WTC11 (cell line): ENCODE results near the gene MT1B. TPM values are rescaled to one million over a fixed set of nuclear protein-coding genes. Genes with fewer than 3 reads are reported as not detected.

Source experiments
- ATAC-seq: fragments of 200-7000 bp; cut with Tn5 transposase; 2 replicates; pipeline ENCODE4 v1.10.0; 2021; ENCODE audit warnings: mild to moderate bottlenecking, moderate library complexity
- CTCF ChIA-PET: fragments of 300-600 bp; sonication (Branson Sonifier 250); formaldehyde crosslinking; loops from one replicate; lab custom pipeline; 2021; ENCODE audit warnings: antibody characterized with exemption; lab: Charles Lee
- POLR2A ChIA-PET: fragments of 350-600 bp; sonication (Branson Sonifier 250); formaldehyde crosslinking; loops from one replicate; lab custom pipeline; 2021; ENCODE audit warnings: antibody characterized with exemption; lab: Charles Lee
- DNase-seq: peaks from one replicate; pipeline ENCODE4 v3.0.0; 2021; ENCODE audit warnings: low spot score
- H3K27ac Mint-ChIP-seq: 2 replicates; pipeline ENCODE4 v1.8.0; 2021; ENCODE audit warnings: mixed read lengths
- H3K27me3 Mint-ChIP-seq: 2 replicates; pipeline ENCODE4 v1.8.0; 2021; ENCODE audit warnings: low read depth, mild to moderate bottlenecking, moderate library complexity, mixed read lengths
- H3K36me3 Mint-ChIP-seq: 2 replicates; pipeline ENCODE4 v1.8.0; 2021; ENCODE audit warnings: mixed read lengths
- H3K4me1 Mint-ChIP-seq: 2 replicates; pipeline ENCODE4 v1.8.0; 2022; ENCODE audit warnings: mixed read lengths
- H3K4me3 Mint-ChIP-seq: 2 replicates; pipeline ENCODE4 v1.8.0; 2021; ENCODE audit warnings: mild to moderate bottlenecking, moderate library complexity, mixed read lengths
- H3K9me3 Mint-ChIP-seq: 2 replicates; pipeline ENCODE4 v1.8.0; 2021; ENCODE audit warnings: mixed read lengths
- ATF6 ChIP-seq: sonication (generic); formaldehyde crosslinking; IDR thresholded peaks from 2 replicates; pipeline ENCODE4 v1.8.1; 2023; ENCODE audit warnings: mild to moderate bottlenecking, missing genetic modification reagents
- EMX1 ChIP-seq: fragments of 250-450 bp; sonication (Bioruptor Pico); IDR thresholded peaks from 2 replicates; pipeline ENCODE4 v1.8.0; 2021; ENCODE audit warnings: mild to moderate bottlenecking
- GABPB1 ChIP-seq: sonication (generic); formaldehyde crosslinking; IDR thresholded peaks from 2 replicates; pipeline ENCODE4 v1.8.1; 2023; ENCODE audit warnings: mild to moderate bottlenecking, missing genetic modification reagents
- PRRX2 ChIP-seq: fragments of 250-450 bp; sonication (Bioruptor Pico); IDR thresholded peaks from 2 replicates; pipeline ENCODE4 v1.8.0; 2021; ENCODE audit warnings: mild to moderate bottlenecking
- STAT6 ChIP-seq: sonication (generic); formaldehyde crosslinking; conservative IDR thresholded peaks from 2 replicates; pipeline ENCODE4 v1.8.1; 2023; ENCODE audit warnings: mild to moderate bottlenecking, low read depth, missing genetic modification reagents, moderate library complexity
- ZNF281 ChIP-seq: sonication (generic); formaldehyde crosslinking; IDR thresholded peaks from 2 replicates; pipeline ENCODE4 v1.8.0; 2023; ENCODE audit warnings: mild to moderate bottlenecking, missing genetic modification reagents
- ZNF416 ChIP-seq: fragments of 250-450 bp; sonication (Bioruptor Pico); IDR thresholded peaks from 2 replicates; pipeline ENCODE4 v1.9.0; 2021; ENCODE audit warnings: mild to moderate bottlenecking, inconsistent platforms
- total RNA-seq: library from RNA; stranded (reverse); gene quantifications from 3 replicates; pipeline ENCODE4 v1.2.3, GENCODE V29; 2021
- TF ChIP-seq, protein P1 (sequence below): sonication (generic); formaldehyde crosslinking; IDR thresholded peaks from 2 replicates; pipeline ENCODE4 v1.8.1; 2023; ENCODE audit warnings: mild to moderate bottlenecking, moderate library complexity, missing genetic modification reagents
- TF ChIP-seq, protein P2 (sequence below): sonication (generic); formaldehyde crosslinking; IDR thresholded peaks from 2 replicates; pipeline ENCODE4 v1.8.1; 2023; ENCODE audit warnings: mild to moderate bottlenecking, missing genetic modification reagents

Gene MT1B
- total RNA-seq, 1 experiment from 2014 or later, result not detected

DNA sequence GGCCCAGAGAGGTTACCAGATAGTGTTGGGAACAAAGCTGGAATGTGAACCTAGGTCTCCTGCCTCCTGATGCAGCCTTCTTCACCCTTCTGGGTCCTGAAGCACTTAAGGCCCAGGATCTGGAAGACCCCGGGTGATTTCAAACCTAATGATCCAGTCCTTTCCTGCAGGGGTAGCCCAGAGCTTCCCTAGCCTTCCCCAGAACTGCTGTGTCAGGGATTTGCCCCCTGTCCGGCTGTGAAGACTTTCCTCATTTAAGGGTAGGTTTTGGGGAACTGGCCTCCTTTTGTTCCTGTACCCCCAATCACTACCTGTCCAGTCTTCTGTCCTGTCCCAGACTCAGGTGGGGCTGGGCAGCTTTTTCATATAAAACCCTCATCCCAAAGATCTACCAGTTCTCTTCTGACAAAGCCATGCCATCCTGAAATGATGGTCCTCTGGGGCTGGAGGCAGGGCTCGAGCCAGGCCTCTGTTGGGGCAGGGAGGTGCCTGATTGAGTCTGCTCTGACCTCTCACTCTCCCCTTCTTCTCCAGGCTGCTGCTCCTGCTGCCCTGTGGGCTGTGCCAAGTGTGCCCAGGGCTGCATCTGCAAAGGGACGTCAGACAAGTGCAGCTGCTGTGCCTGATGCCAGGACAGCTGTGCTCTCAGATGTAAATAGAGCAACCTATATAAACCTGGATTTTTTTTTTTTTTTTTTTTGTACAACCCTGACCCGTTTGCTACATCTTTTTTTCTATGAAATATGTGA lies 31.9 kb downstream of the MT1B start:
- peaks cover 30% of the 10 kb centered on the region for H3K36me3 Mint-ChIP-seq

DNA sequence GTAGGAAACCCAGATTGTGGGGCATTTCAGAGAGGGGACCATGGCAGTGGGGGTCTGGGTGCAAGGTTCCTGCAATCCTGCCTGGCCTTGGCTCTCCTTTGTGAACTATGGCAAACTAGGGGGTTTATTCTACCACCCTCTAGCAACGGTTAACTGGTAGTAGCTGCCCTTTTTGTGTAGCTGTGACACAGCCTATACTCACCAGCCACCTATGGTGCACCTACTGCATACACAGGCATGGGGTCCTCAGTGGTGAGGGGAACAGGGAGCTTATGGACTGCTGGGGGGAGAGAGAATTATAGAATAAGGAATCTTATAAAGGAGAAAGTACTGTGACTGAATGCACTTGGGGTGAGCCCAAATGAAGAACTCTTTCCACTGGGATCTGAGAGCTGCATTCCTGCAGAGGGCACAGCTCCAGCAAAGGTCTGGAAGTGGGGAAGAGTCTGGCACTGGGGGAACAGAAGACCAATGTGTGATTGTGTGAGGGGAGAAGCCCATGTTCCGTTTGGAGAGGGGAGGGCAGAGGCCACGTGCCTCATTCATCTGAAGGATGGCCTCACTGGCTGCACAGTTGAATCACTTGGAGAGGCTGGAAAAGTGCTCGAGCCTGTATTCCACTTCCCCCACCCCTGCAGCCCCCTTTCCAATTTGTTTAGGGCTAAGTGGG lies 32.7 kb downstream of the MT1B start:
- H3K27ac Mint-ChIP-seq, result 0 out of 2 replicates have a peak overlapping the region, but pooled peaks have one; percentile 81
- peaks cover 11% of the 10 kb centered on the region for H3K9me3 Mint-ChIP-seq
- peaks cover 30% of the 10 kb centered on the region for H3K36me3 Mint-ChIP-seq
- TF ChIP-seq ZNF416 (CRISPR knock-in tag), result peak; percentile 56; the same call in 1 of the 2 replicates
- TF ChIP-seq PRRX2 (CRISPR knock-in tag), result no peak
- no peak for TF ChIP-seq ZNF281 (CRISPR knock-in tag)
- no peak for TF ChIP-seq ATF6 (CRISPR knock-in tag)
- TF ChIP-seq EMX1, result peak; percentile 57; the same call in 1 of the 2 replicates
- TF ChIP-seq GABPB1 (CRISPR knock-in tag), result no peak
- H3K4me1 Mint-ChIP-seq, result peaks cover 31% of the 10 kb centered on the region
- DNase-seq, result no peak
- ChIA-PET CTCF (interaction anchor here (1.0 to 1.5 kb wide), 2 partner anchors 11 to 17 kb away, joined by 3 to 4 read pairs; no protein-coding TSS in a partner anchor), POLR2A (interaction anchor here (1.3 to 4.4 kb wide), 3 partner anchors 8 to 59 kb away, joined by 3 to 44 read pairs (median 14); partner anchors contain the start of genes MT1E, MT1G and MT1H)
- ATAC-seq, result no peak
- H3K4me3 Mint-ChIP-seq, result peak overlapping the region; percentile 88
- H3K27me3 Mint-ChIP-seq, result peaks cover 17% of the 10 kb centered on the region

More for the DNA sequence above, 31.9 kb downstream of the MT1B start:
- DNase-seq, result no peak
- H3K27ac Mint-ChIP-seq, result no peak overlapping the region; the same call in 1 of the 2 replicates
- peak; percentile 18; the same call in 1 of the 2 replicates for TF ChIP-seq ZNF416 (CRISPR knock-in tag)
- TF ChIP-seq, protein P1, sequence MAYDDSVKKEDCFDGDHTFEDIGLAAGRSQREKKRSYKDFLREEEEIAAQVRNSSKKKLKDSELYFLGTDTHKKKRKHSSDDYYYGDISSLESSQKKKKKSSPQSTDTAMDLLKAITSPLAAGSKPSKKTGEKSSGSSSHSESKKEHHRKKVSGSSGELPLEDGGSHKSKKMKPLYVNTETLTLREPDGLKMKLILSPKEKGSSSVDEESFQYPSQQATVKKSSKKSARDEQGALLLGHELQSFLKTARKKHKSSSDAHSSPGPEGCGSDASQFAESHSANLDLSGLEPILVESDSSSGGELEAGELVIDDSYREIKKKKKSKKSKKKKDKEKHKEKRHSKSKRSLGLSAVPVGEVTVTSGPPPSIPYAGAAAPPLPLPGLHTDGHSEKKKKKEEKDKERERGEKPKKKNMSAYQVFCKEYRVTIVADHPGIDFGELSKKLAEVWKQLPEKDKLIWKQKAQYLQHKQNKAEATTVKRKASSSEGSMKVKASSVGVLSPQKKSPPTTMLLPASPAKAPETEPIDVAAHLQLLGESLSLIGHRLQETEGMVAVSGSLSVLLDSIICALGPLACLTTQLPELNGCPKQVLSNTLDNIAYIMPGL (CRISPR knock-in tag), result no peak
- TF ChIP-seq, protein P2, sequence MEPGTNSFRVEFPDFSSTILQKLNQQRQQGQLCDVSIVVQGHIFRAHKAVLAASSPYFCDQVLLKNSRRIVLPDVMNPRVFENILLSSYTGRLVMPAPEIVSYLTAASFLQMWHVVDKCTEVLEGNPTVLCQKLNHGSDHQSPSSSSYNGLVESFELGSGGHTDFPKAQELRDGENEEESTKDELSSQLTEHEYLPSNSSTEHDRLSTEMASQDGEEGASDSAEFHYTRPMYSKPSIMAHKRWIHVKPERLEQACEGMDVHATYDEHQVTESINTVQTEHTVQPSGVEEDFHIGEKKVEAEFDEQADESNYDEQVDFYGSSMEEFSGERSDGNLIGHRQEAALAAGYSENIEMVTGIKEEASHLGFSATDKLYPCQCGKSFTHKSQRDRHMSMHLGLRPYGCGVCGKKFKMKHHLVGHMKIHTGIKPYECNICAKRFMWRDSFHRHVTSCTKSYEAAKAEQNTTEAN (CRISPR knock-in tag), result no peak
- H3K4me3 Mint-ChIP-seq, result peak overlapping the region; percentile 88
- ChIA-PET CTCF (interaction anchor here (0.5 to 2.5 kb wide), 6 partner anchors 10 to 83 kb away, joined by 3 to 26 read pairs (median 4); no protein-coding TSS in a partner anchor), POLR2A (interaction anchor here (1.3 to 4.4 kb wide), 7 partner anchors 7 to 75 kb away, joined by 3 to 44 read pairs (median 7); partner anchors contain the start of genes MT1E, MT1G, MT1H and MT2A)
- H3K4me1 Mint-ChIP-seq, result peaks cover 36% of the 10 kb centered on the region
- peak; percentile 6; the same call in 1 of the 2 replicates for ATAC-seq
- H3K9me3 Mint-ChIP-seq, result peaks cover 11% of the 10 kb centered on the region
- peaks cover 17% of the 10 kb centered on the region for H3K27me3 Mint-ChIP-seq

GRCh38 chr16:56684926-56685590 lies 33.4 kb downstream of the MT1B start:
- H3K4me3 Mint-ChIP-seq, result no peak overlapping the region
- POLR2A ChIA-PET, result interaction anchor here (1.3 to 4.4 kb wide), 4 partner anchors 9 to 59 kb away, joined by 3 to 44 read pairs (median 10); partner anchors contain the start of genes MT1E, MT1G and MT1H
- TF ChIP-seq EMX1 (0 out of 2 replicates have a peak, but pooled peaks have one; percentile 23), STAT6 (CRISPR knock-in tag) (no peak)
- TF ChIP-seq, all 79 proteins: peak for 1

More at GRCh38 chr16:56684926-56685590, 33.4 kb downstream of the MT1B start:
- H3K27me3 Mint-ChIP-seq, result peaks cover 17% of the 10 kb centered on the region
- DNase-seq (no peak), ATAC-seq (no peak)
- CTCF ChIA-PET, result interaction anchor here (1.0 to 1.5 kb wide), 2 partner anchors 11 to 17 kb away, joined by 3 to 4 read pairs; no protein-coding TSS in a partner anchor
- H3K4me1 Mint-ChIP-seq, result peaks cover 31% of the 10 kb centered on the region
- H3K9me3 Mint-ChIP-seq, result peaks cover 11% of the 10 kb centered on the region
- H3K27ac Mint-ChIP-seq, result 0 out of 2 replicates have a peak overlapping the region, but pooled peaks have one; percentile 9
- H3K36me3 Mint-ChIP-seq, result peaks cover 30% of the 10 kb centered on the region
